Astrocyte of the spinal cord (primary cell): Measurements from ENCODE around the gene ASPDH.

Experiments used
- DNase-seq: peaks from one replicate; pipeline ENCODE4 v3.0.0; 2011; ENCODE audit warnings: low read depth, low spot score
- H3K4me3 ChIP-seq: 2 replicates; pipeline ENCODE4 v1.5.1; 2011; ENCODE audit warnings: low read depth, mild to moderate bottlenecking, low read length, moderate library complexity
- in situ Hi-C: cut with HindIII; loops from 2 replicates; pipeline ENCODE4 v1.10.0; 2017; ENCODE audit warnings: low sequenced_read_pairs
- TF ChIP-seq, protein P1 (sequence below): IDR thresholded peaks from 2 replicates; pipeline ENCODE4 v1.5.1; 2012; ENCODE audit warnings: low read depth, mild to moderate bottlenecking, low read length, inconsistent platforms

The ASPDH gene

DNA sequence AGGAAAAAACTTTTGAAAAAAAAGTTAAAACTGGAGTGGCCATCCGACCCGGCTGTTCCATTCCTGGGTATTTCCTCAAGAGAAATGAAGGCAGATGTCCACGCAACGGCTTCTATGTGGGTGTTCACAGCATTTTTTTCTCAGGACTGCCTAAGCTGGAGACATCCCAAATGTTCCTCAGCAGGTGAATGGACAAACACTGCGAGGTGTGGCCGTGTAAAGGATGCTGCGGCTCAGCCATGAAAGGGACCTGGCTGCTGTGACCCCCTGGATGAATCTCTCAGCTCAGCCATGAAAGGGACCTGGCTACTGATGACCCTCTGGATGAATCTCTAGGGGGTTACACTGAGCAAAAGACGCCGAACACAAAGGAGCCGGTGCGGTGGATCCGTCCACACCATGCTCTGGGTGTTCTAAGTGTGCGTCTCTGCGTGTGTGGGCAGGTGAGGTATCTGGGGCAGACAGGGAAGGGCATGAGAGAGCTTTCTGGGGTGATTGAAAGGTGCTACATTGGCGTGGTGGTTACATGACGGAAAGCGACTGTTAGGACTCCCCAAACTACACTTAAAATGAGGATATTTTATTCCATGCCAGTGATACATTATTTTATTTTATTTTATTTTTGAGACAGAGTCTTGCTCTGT is 7.2 kb upstream of the ASPDH start:
- H3K4me3 ChIP-seq: no peak overlapping the region
- in situ Hi-C loops: no loop called here
- no peak for DNase-seq
- TF ChIP-seq, protein P1, sequence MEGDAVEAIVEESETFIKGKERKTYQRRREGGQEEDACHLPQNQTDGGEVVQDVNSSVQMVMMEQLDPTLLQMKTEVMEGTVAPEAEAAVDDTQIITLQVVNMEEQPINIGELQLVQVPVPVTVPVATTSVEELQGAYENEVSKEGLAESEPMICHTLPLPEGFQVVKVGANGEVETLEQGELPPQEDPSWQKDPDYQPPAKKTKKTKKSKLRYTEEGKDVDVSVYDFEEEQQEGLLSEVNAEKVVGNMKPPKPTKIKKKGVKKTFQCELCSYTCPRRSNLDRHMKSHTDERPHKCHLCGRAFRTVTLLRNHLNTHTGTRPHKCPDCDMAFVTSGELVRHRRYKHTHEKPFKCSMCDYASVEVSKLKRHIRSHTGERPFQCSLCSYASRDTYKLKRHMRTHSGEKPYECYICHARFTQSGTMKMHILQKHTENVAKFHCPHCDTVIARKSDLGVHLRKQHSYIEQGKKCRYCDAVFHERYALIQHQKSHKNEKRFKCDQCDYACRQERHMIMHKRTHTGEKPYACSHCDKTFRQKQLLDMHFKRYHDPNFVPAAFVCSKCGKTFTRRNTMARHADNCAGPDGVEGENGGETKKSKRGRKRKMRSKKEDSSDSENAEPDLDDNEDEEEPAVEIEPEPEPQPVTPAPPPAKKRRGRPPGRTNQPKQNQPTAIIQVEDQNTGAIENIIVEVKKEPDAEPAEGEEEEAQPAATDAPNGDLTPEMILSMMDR: no peak

DNA sequence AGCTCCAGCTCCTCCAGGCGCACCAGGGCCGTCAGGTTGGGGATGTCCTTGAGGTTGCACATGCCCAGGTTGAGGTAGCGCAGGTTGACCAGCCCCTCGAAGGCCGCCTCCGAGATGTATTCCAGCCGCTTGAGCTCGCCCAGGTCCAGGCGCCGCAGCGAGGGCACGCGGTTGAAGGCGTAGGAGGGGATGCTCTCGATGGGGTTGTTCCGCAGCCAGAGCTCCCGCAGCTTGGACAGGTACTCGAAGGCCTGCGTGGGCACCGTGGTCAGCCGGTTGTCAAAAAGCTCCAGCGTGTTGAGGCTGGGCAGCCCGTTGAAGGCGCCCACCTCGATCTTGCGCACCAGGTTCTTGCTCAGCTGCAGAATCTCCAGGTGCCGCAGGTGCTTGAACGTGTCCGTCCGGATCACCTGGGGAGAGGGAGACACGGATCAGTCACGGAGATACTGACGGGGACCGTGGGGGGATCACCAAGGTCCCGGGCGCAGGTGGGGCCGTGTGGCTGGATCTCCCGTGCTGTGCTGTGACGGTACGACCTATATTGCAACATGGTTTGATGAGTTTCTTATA is 5.4 kb upstream of the ASPDH start:
- H3K4me3 ChIP-seq: no peak overlapping the region
- in situ Hi-C loops: no loop called here
- DNase-seq: no peak
- TF ChIP-seq, protein P1: no peak

DNA sequence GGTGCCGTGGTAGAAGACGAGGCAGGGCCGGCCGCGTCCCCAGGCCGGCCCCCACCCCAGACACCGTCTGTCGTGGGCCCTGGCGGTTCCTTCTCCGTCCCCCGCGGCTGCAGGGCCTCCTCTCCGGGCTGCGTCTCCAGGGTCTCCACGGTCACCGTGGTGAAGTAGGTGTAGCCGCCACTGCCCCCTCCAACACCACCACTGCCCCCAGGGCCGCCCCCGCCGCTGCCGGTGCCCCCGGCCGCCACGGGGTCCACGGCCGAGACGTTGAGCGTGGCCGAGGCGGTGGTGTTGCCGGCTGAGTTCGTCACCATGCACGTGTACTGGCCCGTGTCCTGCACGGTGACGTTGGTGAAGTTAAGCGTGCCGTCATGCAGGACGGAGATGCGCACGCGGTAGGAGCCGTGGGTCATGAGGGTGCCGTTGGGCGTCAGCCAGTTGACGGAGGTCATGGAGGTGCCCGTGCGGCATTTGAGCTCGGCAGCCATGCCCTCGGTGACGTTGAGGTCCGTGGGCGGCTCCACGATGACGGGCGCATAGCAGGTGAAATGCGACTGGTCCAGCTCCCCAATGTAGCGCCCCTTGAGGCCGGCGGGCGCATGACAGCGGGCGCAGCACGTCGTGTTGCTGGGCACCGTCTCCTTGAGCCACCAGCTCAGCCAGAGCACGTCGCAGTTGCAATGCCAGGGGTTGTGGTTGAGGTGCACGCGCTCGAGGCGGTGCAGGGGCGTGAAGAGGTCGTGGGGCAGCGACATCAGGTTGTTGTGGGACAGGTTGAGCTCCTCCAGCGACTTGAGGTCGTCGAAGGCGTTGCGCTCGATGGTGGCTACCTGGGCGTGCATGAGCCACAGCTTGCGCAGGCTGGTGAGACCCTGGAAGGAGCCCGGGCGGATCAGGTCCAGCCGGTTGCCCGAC is 4.6 kb upstream of the ASPDH start:
- H3K4me3 ChIP-seq: no peak overlapping the region
- in situ Hi-C loops: no loop called here
- TF ChIP-seq, protein P1: no peak
- no peak for DNase-seq

DNA sequence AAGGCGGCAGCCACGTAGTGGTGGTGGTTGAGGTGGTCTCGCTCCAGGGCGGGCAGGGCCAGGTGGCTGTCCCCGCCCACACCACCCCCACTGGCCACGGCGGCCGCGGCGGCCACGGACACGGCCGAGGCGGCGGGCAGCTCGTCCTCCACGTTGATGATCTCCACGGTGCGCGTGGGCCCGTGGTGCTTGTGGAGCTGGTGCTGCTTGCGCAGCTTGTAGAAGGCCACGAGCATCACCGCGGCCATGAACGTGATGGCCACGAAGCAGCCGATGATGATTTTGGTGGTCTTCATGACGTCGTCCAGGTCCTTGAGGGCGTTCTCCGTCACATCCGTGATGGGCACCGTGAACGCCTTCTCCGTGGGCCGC is 4.0 kb upstream of the ASPDH start:
- TF ChIP-seq, protein P1: no peak
- H3K4me3 ChIP-seq: no peak overlapping the region
- DNase-seq: no peak
- in situ Hi-C loops: no loop called here

DNA sequence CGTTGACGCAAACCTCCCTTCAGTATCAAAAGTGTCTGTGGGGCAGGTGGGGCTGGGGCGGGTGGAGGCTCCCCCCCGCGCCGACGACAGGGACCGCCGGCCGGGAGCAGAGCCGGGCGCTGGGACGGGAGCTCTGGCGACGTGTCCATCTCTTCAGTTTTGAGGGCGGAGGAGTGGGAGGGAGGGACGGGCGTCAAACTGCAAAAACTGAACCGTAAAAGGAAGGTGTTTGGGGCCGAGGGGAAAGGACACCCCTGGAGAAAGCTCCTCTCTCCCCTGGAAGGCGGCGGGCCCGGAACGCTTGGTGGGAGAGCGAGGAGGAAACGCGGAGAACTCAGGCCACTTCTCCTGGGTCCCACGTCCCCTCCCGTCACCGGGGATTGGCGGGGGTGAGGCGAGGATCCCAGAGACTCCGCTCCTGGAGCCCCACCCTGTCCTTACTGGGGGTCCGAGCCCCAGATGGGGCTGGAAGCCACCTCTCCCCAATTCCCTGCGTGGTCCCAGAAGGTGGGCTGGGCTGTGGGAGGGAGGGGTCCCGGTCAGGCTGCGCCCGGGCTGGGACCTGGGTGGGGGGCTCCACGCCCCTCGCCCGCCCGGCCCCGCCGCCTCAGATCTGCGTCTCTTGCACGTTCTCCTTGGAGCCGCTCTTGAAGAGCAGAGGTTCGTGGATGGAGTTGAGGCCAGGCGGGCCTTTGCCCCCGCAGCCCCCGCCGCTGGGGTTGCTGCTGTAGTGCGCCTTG is 3.4 kb upstream of the ASPDH start:
- H3K4me3 ChIP-seq: no peak overlapping the region
- TF ChIP-seq, protein P1: no peak
- DNase-seq: no peak
- in situ Hi-C loops: no loop called here

DNA sequence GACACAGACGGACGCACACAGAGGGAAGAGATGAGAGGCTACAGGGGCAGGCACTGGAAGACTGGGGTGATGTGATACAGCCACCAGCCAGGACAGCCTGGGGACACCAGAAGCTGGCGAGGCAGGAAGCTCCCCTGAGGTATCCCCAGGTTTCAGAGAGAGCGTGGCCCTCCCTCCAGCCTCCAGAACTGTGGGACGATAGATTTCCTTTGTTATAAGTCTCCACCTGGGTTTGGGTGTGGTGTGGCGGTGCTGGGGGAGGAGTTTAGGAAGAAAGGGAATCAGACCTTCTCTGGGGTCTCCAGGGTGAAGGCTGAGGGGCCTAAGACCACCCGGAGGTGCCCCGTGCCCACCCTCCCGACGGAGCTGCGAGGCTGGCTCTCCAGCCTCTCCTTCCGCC is 2.7 kb upstream of the ASPDH start:
- in situ Hi-C loops: no loop called here
- no peak for DNase-seq
- TF ChIP-seq, protein P1: no peak
- no peak overlapping the region for H3K4me3 ChIP-seq
